ENCODE measurements around the gene FAM81B. TPM values are rescaled to one million over a fixed set of nuclear protein-coding genes. Genes with fewer than 3 reads are reported as not detected.

FAM81B gene
- total and polyA plus RNA-seq, 4 donors: not detected

DNA sequence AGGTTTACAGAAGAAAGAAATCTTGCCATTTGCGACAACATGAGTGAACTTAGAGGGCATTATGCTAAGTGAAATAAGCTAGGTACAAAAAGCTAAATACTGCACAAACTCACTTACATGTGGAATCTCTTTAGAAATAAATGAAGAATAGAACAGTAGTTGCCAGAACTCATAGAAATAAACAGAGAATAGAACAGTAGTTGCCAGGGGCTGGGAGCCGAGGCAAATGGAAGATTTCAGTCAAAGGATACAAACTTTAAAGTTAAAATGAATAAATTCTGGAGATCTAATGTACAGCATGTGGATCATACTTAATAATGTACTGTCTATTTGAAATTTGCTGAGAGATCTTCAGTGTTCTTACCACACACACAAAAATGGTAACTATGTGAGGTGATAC is 63.4 kb downstream of the FAM81B start:
- TF ChIP-seq HNF4G (IDR thresholded peaks at IDR 0.05) (no peak), NR2F2 (IDR thresholded peaks at IDR 0.05) (no peak), RAD21 (IDR thresholded peaks at IDR 0.05) (no peak), EGR1 (IDR thresholded peaks at IDR 0.05; ENCODE audit: low read depth in 2 of 2) (no peak), FOXA1 (IDR thresholded peaks at IDR 0.05) (no peak), GABPA (IDR thresholded peaks at IDR 0.05 in 1 of 2, conservative IDR thresholded peaks at IDR 0.05 in 1 of 2) (no peak), RXRA (IDR thresholded peaks at IDR 0.05) (no peak)
- TF ChIP-seq, protein P1, sequence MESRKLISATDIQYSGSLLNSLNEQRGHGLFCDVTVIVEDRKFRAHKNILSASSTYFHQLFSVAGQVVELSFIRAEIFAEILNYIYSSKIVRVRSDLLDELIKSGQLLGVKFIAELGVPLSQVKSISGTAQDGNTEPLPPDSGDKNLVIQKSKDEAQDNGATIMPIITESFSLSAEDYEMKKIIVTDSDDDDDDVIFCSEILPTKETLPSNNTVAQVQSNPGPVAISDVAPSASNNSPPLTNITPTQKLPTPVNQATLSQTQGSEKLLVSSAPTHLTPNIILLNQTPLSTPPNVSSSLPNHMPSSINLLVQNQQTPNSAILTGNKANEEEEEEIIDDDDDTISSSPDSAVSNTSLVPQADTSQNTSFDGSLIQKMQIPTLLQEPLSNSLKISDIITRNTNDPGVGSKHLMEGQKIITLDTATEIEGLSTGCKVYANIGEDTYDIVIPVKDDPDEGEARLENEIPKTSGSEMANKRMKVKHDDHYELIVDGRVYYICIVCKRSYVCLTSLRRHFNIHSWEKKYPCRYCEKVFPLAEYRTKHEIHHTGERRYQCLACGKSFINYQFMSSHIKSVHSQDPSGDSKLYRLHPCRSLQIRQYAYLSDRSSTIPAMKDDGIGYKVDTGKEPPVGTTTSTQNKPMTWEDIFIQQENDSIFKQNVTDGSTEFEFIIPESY (IDR thresholded peaks at IDR 0.05): no peak
- TF ChIP-seq, protein P2, sequence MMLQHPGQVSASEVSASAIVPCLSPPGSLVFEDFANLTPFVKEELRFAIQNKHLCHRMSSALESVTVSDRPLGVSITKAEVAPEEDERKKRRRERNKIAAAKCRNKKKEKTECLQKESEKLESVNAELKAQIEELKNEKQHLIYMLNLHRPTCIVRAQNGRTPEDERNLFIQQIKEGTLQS (IDR thresholded peaks at IDR 0.05): no peak
- TF ChIP-seq, protein P3, sequence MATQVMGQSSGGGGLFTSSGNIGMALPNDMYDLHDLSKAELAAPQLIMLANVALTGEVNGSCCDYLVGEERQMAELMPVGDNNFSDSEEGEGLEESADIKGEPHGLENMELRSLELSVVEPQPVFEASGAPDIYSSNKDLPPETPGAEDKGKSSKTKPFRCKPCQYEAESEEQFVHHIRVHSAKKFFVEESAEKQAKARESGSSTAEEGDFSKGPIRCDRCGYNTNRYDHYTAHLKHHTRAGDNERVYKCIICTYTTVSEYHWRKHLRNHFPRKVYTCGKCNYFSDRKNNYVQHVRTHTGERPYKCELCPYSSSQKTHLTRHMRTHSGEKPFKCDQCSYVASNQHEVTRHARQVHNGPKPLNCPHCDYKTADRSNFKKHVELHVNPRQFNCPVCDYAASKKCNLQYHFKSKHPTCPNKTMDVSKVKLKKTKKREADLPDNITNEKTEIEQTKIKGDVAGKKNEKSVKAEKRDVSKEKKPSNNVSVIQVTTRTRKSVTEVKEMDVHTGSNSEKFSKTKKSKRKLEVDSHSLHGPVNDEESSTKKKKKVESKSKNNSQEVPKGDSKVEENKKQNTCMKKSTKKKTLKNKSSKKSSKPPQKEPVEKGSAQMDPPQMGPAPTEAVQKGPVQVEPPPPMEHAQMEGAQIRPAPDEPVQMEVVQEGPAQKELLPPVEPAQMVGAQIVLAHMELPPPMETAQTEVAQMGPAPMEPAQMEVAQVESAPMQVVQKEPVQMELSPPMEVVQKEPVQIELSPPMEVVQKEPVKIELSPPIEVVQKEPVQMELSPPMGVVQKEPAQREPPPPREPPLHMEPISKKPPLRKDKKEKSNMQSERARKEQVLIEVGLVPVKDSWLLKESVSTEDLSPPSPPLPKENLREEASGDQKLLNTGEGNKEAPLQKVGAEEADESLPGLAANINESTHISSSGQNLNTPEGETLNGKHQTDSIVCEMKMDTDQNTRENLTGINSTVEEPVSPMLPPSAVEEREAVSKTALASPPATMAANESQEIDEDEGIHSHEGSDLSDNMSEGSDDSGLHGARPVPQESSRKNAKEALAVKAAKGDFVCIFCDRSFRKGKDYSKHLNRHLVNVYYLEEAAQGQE (IDR thresholded peaks at IDR 0.05): no peak

DNA sequence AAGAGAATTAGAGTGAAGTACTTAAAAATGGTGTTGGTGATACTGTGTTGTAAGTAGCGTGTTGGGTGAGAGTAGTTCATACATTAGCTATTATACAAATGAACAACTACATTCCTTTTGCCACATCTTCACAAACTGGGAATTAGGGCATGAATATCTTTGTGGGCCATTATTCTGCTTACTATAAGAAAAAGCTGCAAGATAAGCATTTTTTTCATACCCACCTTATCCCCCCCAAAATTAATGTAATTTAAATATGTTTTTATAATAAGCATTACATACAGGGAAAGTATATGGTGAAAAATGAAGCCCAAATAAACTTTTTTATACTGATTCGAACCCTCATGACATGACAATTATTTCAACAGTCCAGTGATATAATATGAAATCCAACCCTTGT is 69.5 kb downstream of the FAM81B start:
- no peaks in the 10 kb centered on the region for H3K9me3 ChIP-seq (ENCODE audit: control insufficient read depth in 4 of 4, low read length in 3 of 4)
- no peak for DNase-seq (ENCODE audit: low spot score)
- no peaks in the 10 kb centered on the region for H3K4me1 ChIP-seq (ENCODE audit: control insufficient read depth in 4 of 4, insufficient read depth in 4 of 4, low read length in 3 of 4)
- no peak for TF ChIP-seq HNF4G (IDR thresholded peaks at IDR 0.05)
- TF ChIP-seq JUND (IDR thresholded peaks at IDR 0.05): no peak
- no peak for TF ChIP-seq RXRA (IDR thresholded peaks at IDR 0.05)
- TF ChIP-seq NR2F2 (IDR thresholded peaks at IDR 0.05): no peak
- no peak for TF ChIP-seq FOXA2 (IDR thresholded peaks at IDR 0.05)
- TF ChIP-seq, protein P3 (IDR thresholded peaks at IDR 0.05): no peak
- TF ChIP-seq, protein P2 (IDR thresholded peaks at IDR 0.05): no peak
- TF ChIP-seq GABPA (IDR thresholded peaks at IDR 0.05 in 1 of 2, conservative IDR thresholded peaks at IDR 0.05 in 1 of 2): no peak
- TF ChIP-seq HNF4A (conservative IDR thresholded peaks at IDR 0.05): no peak
- TF ChIP-seq RAD21 (IDR thresholded peaks at IDR 0.05): no peak
- TF ChIP-seq EGR1 (IDR thresholded peaks at IDR 0.05; ENCODE audit: low read depth in 2 of 2): no peak
- TF ChIP-seq, protein P4, sequence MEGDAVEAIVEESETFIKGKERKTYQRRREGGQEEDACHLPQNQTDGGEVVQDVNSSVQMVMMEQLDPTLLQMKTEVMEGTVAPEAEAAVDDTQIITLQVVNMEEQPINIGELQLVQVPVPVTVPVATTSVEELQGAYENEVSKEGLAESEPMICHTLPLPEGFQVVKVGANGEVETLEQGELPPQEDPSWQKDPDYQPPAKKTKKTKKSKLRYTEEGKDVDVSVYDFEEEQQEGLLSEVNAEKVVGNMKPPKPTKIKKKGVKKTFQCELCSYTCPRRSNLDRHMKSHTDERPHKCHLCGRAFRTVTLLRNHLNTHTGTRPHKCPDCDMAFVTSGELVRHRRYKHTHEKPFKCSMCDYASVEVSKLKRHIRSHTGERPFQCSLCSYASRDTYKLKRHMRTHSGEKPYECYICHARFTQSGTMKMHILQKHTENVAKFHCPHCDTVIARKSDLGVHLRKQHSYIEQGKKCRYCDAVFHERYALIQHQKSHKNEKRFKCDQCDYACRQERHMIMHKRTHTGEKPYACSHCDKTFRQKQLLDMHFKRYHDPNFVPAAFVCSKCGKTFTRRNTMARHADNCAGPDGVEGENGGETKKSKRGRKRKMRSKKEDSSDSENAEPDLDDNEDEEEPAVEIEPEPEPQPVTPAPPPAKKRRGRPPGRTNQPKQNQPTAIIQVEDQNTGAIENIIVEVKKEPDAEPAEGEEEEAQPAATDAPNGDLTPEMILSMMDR (IDR thresholded peaks at IDR 0.05; ENCODE audit: low read depth, low read length, missing input control): no peak
- TF ChIP-seq, protein P1 (IDR thresholded peaks at IDR 0.05): no peak
- no peak for TF ChIP-seq SP1 (IDR thresholded peaks at IDR 0.05)
- TF ChIP-seq FOXA1 (IDR thresholded peaks at IDR 0.05): no peak
- TF ChIP-seq TAF1 (conservative IDR thresholded peaks at IDR 0.05): no peak
- 91% methylated on average over 2 of the region's 2 CpGs for WGBS
- H3K9ac ChIP-seq (ENCODE audit: low read depth in 1 of 2, low read length in 2 of 2): no peak overlapping the region
- no peaks in the 10 kb centered on the region for H3K27me3 ChIP-seq (ENCODE audit: control insufficient read depth in 4 of 4, insufficient read depth in 4 of 4, low read length in 3 of 4)
- H3K36me3 ChIP-seq (ENCODE audit: control insufficient read depth in 4 of 4, insufficient read depth in 3 of 4, low read depth in 1 of 4, low read length in 3 of 4): peaks cover 1 to 20% (median 13%) of the 10 kb centered on the region in 4 donors
- no peak overlapping the region for H3K4me3 ChIP-seq (ENCODE audit: low read depth in 1 of 3, low read length in 3 of 3)
- no peak overlapping the region for H3K27ac ChIP-seq (ENCODE audit: low read depth in 1 of 2, low read length in 2 of 2)

More for the DNA sequence above, 63.4 kb downstream of the FAM81B start:
- H3K36me3 ChIP-seq (ENCODE audit: control insufficient read depth in 4 of 4, insufficient read depth in 3 of 4, low read depth in 1 of 4, low read length in 3 of 4): no peaks in the 10 kb centered on the region
- H3K4me3 ChIP-seq (ENCODE audit: low read depth in 1 of 3, low read length in 3 of 3): no peak overlapping the region
- no peak overlapping the region for H3K9ac ChIP-seq (ENCODE audit: low read depth in 1 of 2, low read length in 2 of 2)
- no peaks in the 10 kb centered on the region for H3K4me1 ChIP-seq (ENCODE audit: control insufficient read depth in 4 of 4, insufficient read depth in 4 of 4, low read length in 3 of 4)
- H3K27me3 ChIP-seq (ENCODE audit: control insufficient read depth in 4 of 4, insufficient read depth in 4 of 4, low read length in 3 of 4): no peaks in the 10 kb centered on the region
- H3K27ac ChIP-seq (ENCODE audit: low read depth in 1 of 2, low read length in 2 of 2): no peak overlapping the region
- no peaks in the 10 kb centered on the region for H3K9me3 ChIP-seq (ENCODE audit: control insufficient read depth in 4 of 4, low read length in 3 of 4)
- 93% methylated on average over 2 of the region's 2 CpGs for WGBS
- no peak for DNase-seq (ENCODE audit: low spot score)
